Stimulated activated CD8-positive, alpha-beta memory T cell treated with anti-CD3 and anti-CD28 coated beads, Interleukin-7, amount 100 ng/mL, for 4 hours (primary cell): ENCODE measurements around the gene OLA1.

Experiments used
- DNase-seq, 2 donors: peaks; one replicate each; pipeline ENCODE4 v3.0.0-alpha.2; 2020; ENCODE audit warnings: low read depth in 2 of 2

Gene OLA1

DNA sequence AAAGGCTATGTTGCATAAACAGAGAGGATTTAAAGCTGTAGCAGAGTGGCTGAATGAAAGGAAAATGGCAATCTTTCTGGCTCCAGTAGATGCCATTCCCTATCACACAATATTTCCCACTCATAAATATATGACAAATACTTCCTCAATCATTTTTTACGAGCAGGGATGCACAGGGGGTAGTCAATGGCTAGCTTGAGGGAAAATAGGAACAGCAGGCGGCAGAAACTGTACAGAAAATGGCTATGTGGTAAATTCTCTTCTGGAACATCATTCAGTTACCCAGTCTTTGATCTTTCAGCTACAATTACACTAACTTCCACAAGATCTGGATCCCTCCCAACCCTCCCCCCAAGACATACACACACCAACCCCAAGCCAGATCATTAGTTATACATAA lies 127.2 kb downstream of the OLA1 start:
- DNase-seq = no peak

GRCh38 chr2:174120346-174120745 lies 128.0 kb downstream of the OLA1 start:
- no peak for DNase-seq

- no peak for DNase-seq
Observed at GRCh38 chr2:174117951-174118930, 130.1 kb downstream of the OLA1 start.

GRCh38 chr2:174112073-174112472 lies 136.3 kb downstream of the OLA1 start:
- no peak for DNase-seq

- no peak for DNase-seq
Observed at GRCh38 chr2:174108579-174108978, 139.8 kb downstream of the OLA1 start.

GRCh38 chr2:174106736-174107135 lies 141.6 kb downstream of the OLA1 start:
- no peak for DNase-seq

DNA sequence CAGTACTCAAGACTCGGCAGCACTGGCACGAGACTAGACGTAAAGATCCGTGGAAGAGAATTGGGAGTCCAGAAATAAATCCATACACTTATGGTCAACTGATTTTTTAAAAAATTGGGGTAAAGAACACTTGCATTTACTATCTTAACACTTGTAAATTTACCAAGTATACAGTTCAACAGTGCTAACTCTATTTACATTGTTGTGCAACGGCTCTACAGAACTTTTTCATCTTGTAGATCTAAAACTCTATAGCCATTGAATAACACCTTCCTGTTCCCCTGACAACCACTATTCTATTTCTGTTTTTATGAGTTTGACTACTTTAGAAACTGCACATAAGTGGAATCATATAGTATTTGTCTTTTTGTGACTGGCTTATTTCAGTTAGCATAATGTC lies 153.8 kb downstream of the OLA1 start:
- no peak for DNase-seq

DNA sequence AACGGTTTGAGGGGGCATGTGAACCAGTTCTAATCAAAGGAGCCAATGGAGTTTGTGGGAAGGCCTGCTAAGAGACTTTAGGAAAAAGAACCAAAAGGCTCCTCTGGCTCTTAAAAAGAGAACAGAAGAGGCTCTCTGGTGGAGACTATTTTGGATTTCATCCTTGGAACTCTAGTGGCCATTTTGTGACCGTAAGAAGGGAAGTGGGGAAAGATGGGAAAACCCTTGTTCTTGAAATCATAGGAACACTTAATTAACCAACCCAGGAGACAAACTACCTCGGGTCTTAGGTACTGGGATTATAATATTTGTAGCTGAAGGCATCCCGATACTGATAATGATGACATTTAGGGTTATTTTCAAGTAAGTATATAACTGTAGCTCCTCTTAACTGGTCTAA lies 157.9 kb downstream of the OLA1 start:
- DNase-seq = no peak

DNA sequence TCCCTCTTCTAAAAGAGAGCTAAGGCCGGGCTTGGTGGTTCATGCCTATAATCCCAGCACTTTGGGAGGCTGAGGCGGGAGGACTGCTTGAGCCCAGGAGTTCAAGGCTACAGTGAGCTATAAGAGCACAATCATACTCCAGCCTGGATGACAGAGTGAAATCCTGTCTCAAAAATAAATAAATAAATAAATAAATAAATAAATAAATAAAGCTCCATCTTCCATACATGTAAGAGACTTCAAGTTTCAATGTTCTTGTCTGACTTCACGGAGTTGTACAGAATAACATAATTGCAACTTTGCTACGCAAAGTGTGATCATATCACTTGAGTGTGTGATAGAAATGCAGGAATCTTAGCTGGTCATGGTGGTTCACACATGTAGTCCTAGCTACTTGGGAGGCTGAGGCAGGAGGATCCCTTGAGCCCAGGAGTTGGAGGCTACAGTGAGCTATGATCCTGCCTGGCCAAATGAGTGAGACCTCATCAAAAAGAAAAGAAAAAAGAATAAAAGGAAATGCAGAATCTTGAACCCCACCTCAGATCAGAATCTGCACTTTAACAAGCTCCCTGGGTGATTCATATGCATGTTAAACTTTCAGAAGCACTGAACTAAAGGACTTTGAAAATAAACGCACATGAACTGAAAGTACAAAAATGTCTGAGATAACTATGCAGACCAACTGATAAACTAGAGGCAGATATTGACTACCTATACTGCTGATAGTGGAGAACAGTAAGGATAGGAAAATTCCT lies 159.4 kb downstream of the OLA1 start:
- DNase-seq = no peak

DNA sequence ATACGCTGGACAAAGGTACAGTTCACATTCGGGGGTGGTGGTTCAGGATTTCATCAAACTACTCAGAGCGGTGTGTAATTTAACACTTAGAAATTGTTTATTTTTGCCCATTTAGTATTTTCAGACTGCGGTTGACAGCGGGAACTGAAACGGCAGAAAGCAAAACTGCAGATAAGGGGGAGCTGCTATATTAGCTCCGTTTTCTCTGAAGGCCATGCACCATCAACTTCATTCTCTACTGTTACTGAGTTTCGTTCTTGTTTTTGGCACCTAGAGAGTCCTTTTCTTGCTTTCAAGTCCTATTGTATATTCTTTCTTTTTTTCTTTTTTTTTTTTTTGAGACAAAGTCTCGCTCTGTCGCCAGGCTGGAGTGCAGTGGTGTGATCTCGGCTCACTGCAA lies 161.6 kb downstream of the OLA1 start:
- no peak for DNase-seq

DNA sequence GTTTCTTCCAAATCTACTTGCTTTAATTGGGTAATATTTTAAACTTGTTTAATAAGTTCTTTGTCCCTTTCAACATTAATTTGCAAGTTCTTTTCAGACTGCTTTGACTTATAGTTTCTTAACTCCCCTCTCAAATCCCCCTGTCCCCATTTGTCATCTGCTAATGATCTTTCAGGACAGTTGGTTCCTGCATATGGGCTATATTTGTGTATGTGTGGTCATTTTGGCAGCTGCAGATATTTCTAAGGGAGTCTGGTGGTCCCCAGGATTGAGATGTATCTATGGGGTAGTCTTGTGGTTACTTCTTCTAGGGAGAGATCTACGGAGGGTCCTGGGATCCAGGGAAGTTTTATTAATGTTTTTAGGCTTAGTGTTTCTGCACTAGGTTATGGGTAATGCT lies 162.6 kb downstream of the OLA1 start:
- no peak for DNase-seq

GRCh38 chr2:174083843-174084458 lies 164.4 kb downstream of the OLA1 start:
- DNase-seq = no peak

DNA sequence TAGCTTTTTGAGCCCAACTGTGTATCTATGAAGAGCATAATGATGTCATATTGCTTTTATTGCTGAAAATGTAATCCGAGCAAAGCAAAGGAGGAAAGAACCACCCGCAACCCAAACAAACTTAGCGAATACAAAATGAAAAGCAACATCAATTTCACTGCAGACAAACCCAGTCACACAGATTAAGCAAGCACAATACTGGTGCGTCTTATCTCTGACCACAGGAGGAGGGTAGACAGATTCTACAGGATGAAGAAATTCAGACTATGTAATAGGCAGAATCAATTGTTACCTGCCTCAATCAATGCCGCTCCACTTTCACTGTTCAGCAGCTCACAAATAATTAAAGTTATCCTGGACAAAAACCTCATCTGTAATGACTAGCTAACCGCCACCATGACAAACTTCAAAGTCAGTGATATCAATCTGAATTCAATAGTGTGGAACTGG lies 167.6 kb downstream of the OLA1 start:
- DNase-seq = no peak

DNA sequence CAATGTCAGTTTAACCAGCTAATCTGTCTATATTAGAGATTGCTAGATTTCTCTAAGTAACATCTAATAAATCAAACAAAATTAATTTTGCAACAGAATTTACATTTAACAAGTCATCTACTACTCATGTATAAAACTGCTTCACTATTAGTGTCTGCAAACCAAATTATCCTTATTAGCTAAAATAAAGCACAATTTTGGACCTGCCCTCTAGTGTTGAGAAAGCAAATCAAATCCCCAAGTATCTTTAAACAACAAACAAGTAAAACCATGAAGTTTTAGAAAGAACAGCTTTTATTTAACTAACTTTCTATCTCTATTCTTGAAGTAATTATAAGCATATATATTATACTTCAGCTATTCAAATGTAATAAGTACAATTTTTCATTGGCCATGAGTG lies 170.1 kb downstream of the OLA1 start:
- DNase-seq = no peak

GRCh38 chr2:174076975-174077374 lies 171.4 kb downstream of the OLA1 start:
- DNase-seq = no peak

GRCh38 chr2:174076040-174076439 lies 172.3 kb downstream of the OLA1 start:
- no peak for DNase-seq

- DNase-seq = no peak
Observed at GRCh38 chr2:174074831-174075230, 173.5 kb downstream of the OLA1 start.

DNA sequence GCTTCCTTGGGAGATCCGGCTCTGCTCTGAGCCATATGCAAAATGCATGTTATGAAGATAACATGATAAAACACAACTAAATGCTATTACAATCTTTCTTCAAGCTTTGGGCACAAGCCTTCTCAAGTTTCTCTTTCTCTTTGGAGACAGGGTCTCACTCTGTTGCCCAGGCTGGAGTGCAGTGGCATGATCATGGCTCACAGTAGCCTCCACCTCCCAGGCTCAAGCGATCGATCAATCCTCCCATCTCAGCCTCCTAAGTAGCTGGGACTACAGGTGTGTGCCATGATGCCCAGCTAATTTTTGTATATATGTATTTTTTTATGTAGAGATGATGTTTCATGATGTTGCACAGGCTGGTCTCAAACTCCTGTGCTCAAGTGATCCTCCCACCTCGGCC lies 175.5 kb downstream of the OLA1 start:
- DNase-seq = no peak

- no peak for DNase-seq
Observed at GRCh38 chr2:174072069-174072468, 176.3 kb downstream of the OLA1 start.

GRCh38 chr2:174071321-174071720 lies 177.0 kb downstream of the OLA1 start:
- no peak for DNase-seq

DNA sequence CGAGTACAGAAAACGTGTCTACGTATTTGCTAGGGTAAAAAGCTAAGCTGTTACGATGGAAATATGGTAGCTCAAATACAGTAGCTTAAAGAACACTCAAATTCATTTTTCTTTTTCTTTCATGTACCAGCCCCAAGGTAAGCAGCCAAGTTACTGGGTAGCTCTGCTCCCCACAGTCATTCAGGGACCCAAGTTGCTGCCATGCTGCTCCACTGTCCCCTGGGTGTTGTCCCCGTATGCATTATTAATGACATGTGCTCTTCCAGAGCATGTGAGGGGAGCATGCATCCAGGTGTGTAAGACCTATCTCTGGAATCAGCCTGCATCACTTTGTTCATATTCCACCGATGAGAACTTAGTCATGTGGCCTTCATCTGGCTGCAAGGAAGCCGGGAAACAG lies 178.1 kb downstream of the OLA1 start:
- no peak for DNase-seq

DNA sequence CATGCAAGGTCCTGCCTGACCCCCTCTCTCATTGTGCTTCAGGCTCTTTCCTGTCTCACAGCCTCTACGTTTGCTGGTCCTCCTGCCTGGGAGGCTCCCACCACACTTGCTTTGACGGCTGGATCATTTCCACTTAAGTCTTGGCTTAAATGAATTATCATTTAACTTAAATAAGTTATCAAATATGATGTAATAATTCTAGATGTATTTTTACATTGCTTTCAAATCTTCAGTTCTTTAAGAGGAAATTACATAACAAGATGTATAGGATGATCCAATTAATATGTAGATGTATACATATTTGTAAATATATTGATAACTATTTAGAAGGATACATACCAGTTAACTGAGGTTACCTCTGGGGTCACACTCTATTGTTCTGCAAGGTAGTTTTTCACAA lies 180.5 kb downstream of the OLA1 start:
- no peak for DNase-seq
